Measurements from ENCODE around the gene GPC6.

The GPC6 gene

GRCh38 chr13:94014461-94014860, 787.9 kb downstream of the GPC6 start:
- no peak overlapping the region for H3K27ac ChIP-seq (ENCODE audit: low read depth, low read length)
- H3K27me3 ChIP-seq (ENCODE audit: low read length), result no peaks in the 10 kb centered on the region
- no peaks in the 10 kb centered on the region for H3K79me2 ChIP-seq (ENCODE audit: insufficient read depth, low read length)
- TF ChIP-seq CTCF (IDR thresholded peaks at IDR 0.05; ENCODE audit: insufficient read depth, low read length, poor library complexity, severe bottlenecking), result no peak
- no peak for TF ChIP-seq EZH2phosphoT487 (conservative IDR thresholded peaks at IDR 0.05; ENCODE audit: low read length)
- H3K9ac ChIP-seq (ENCODE audit: low read length), result no peak overlapping the region
- no peak overlapping the region for H3K4me2 ChIP-seq (ENCODE audit: low read depth, low read length, poor library complexity, severe bottlenecking)
- no peaks in the 10 kb centered on the region for H3K9me2 ChIP-seq (replicated peaks; ENCODE audit: insufficient read depth, low read length)
- H3K4me3 ChIP-seq (ENCODE audit: insufficient read depth, low read length, poor library complexity, severe bottlenecking), result no peak overlapping the region
- no peaks in the 10 kb centered on the region for H3K36me3 ChIP-seq (ENCODE audit: low read length)
- H2AFZ ChIP-seq (ENCODE audit: low read depth, low read length, severe bottlenecking), result no peak overlapping the region
- no peaks in the 10 kb centered on the region for H4K20me1 ChIP-seq (ENCODE audit: low read depth, low read length)
- H3K9me3 ChIP-seq (ENCODE audit: insufficient read depth, low read length), result no peaks in the 10 kb centered on the region
- H3F3A ChIP-seq (ENCODE audit: insufficient read depth), result no peaks in the 10 kb centered on the region

GRCh38 chr13:94020426-94020825, 793.8 kb downstream of the GPC6 start:
- Histone ChIP-seq H3K4me3 (ENCODE audit: insufficient read depth, low read length, poor library complexity, severe bottlenecking) (no peak overlapping the region), H3K9ac (ENCODE audit: low read length) (no peak overlapping the region), H3K79me2 (ENCODE audit: insufficient read depth, low read length) (no peaks in the 10 kb centered on the region), H3K9me3 (ENCODE audit: insufficient read depth, low read length) (no peaks in the 10 kb centered on the region), H3F3A (ENCODE audit: insufficient read depth) (no peaks in the 10 kb centered on the region), H3K36me3 (ENCODE audit: low read length) (no peaks in the 10 kb centered on the region), H3K27me3 (ENCODE audit: low read length) (no peaks in the 10 kb centered on the region), H3K4me2 (ENCODE audit: low read depth, low read length, poor library complexity, severe bottlenecking) (no peak overlapping the region), H3K27ac (ENCODE audit: low read depth, low read length) (no peak overlapping the region), H4K20me1 (ENCODE audit: low read depth, low read length) (no peaks in the 10 kb centered on the region), H2AFZ (ENCODE audit: low read depth, low read length, severe bottlenecking) (no peak overlapping the region), H3K9me2 (replicated peaks; ENCODE audit: insufficient read depth, low read length) (no peaks in the 10 kb centered on the region)
- TF ChIP-seq CTCF (IDR thresholded peaks at IDR 0.05; ENCODE audit: insufficient read depth, low read length, poor library complexity, severe bottlenecking) (no peak), EZH2phosphoT487 (conservative IDR thresholded peaks at IDR 0.05; ENCODE audit: low read length) (no peak)

GRCh38 chr13:94020833-94021232, 794.2 kb downstream of the GPC6 start:
- Histone ChIP-seq H3K27ac (ENCODE audit: low read depth, low read length) (no peak overlapping the region), H2AFZ (ENCODE audit: low read depth, low read length, severe bottlenecking) (no peak overlapping the region)
- TF ChIP-seq EZH2phosphoT487 (conservative IDR thresholded peaks at IDR 0.05; ENCODE audit: low read length) (no peak), CTCF (IDR thresholded peaks at IDR 0.05; ENCODE audit: insufficient read depth, low read length, poor library complexity, severe bottlenecking) (no peak)

More at GRCh38 chr13:94020833-94021232, 794.2 kb downstream of the GPC6 start:
- Histone ChIP-seq H3K27me3 (ENCODE audit: low read length) (no peaks in the 10 kb centered on the region), H3K36me3 (ENCODE audit: low read length) (no peaks in the 10 kb centered on the region), H3K4me3 (ENCODE audit: insufficient read depth, low read length, poor library complexity, severe bottlenecking) (no peak overlapping the region), H3K4me2 (ENCODE audit: low read depth, low read length, poor library complexity, severe bottlenecking) (no peak overlapping the region), H3K9ac (ENCODE audit: low read length) (no peak overlapping the region), H3K9me2 (replicated peaks; ENCODE audit: insufficient read depth, low read length) (no peaks in the 10 kb centered on the region), H3K9me3 (ENCODE audit: insufficient read depth, low read length) (no peaks in the 10 kb centered on the region), H4K20me1 (ENCODE audit: low read depth, low read length) (no peaks in the 10 kb centered on the region), H3K79me2 (ENCODE audit: insufficient read depth, low read length) (no peaks in the 10 kb centered on the region), H3F3A (ENCODE audit: insufficient read depth) (no peaks in the 10 kb centered on the region)
